A549 (cell line): ENCODE results near the gene CBX3. TPM values are rescaled to one million over a fixed set of nuclear protein-coding genes. Genes with fewer than 3 reads are reported as not detected.

Experiments
- ATAC-seq, 2 experiments: fragments of 200-7000 bp in 1 of 2; fragments of >200 bp in 1 of 2; cut with Nextera tagmentation in 1 of 2; cut with Tn5 transposase in 1 of 2; 3 replicates each; pipeline versions ENCODE4 v1.8.0 to v1.9.1; 2018 to 2020; ENCODE audit warnings: mild to moderate bottlenecking in 1 of 2, moderate library complexity in 1 of 2
- CTCF ChIA-PET: fragments of 300-600 bp; sonication (Branson Sonifier 250); formaldehyde crosslinking; extraction: SDS; loops from one replicate; lab custom pipeline; 2021; ENCODE audit warnings: antibody characterized with exemption, inconsistent platforms; lab: Yijun Ruan, JAX
- POLR2A ChIA-PET: fragments of 350-600 bp; formaldehyde crosslinking; extraction: SDS; loops from one replicate; lab custom pipeline; 2021; ENCODE audit warnings: antibody characterized with exemption, inconsistent platforms; lab: Yijun Ruan, JAX
- DNase-seq, 2 experiments: peaks; one replicate each; pipeline versions ENCODE4 v3.0.0 to v3.0.0-alpha.2; 2011 to 2016; ENCODE audit warnings: low read depth in 1 of 2, low spot score in 1 of 2
- FAIRE-seq: peaks from 2 replicates; lab custom pipeline; 2011; peaks lifted over from hg19 to GRCh38; lab: Jason Lieb, UNC
- H3K27ac ChIP-seq, 2 experiments: fragments of >200 bp; sonication (Bioruptor Twin); formaldehyde crosslinking; 3 replicates each; pipeline ENCODE4 v1.5.1; 2016 to 2017
- H3K4me1 ChIP-seq: fragments of >200 bp; sonication (Bioruptor Twin); formaldehyde crosslinking; 3 replicates; pipeline ENCODE4 v1.6.1; 2016
- H3K4me2 ChIP-seq: fragments of >200 bp; sonication (Bioruptor Twin); formaldehyde crosslinking; 3 replicates; pipeline ENCODE4 v1.6.1; 2016
- H3K4me3 ChIP-seq: fragments of >200 bp; sonication (Bioruptor Twin); formaldehyde crosslinking; 3 replicates; pipeline ENCODE4 v1.5.1; 2016
- H3K9me3 ChIP-seq: fragments of >200 bp; sonication (Bioruptor Twin); formaldehyde crosslinking; 3 replicates; pipeline ENCODE4 v1.6.1; 2016
- BCL3 ChIP-seq: fragments of >200 bp; sonication (Bioruptor Twin); formaldehyde crosslinking; IDR thresholded peaks from 3 replicates; pipeline ENCODE4 v1.6.1; 2016
- BHLHE40 ChIP-seq: IDR thresholded peaks from 2 replicates; pipeline ENCODE4 v1.6.1; 2012; ENCODE audit warnings: low read depth, low read length, inconsistent platforms
- CBX2 ChIP-seq: fragments of 200-600 bp; sonication (generic); IDR thresholded peaks from 2 replicates; pipeline ENCODE4 v1.6.1; 2016; ENCODE audit warnings: low read depth, mild to moderate bottlenecking, borderline replicate concordance
- CEBPB ChIP-seq, 2 experiments: fragments of >200 bp in 1 of 2; sonication (Bioruptor Twin) in 1 of 2; formaldehyde crosslinking in 1 of 2; IDR thresholded peaks; 2 replicates each; pipeline ENCODE4 v1.6.1; 2012 to 2016
- CHD2 ChIP-seq: fragments of 150-350 bp; IDR thresholded peaks from 2 replicates; pipeline ENCODE4 v1.6.1; 2014; ENCODE audit warnings: low read length; ENCODE audit not compliant: partially characterized antibody
- CHD4 ChIP-seq: fragments of 200-600 bp; sonication (generic); IDR thresholded peaks from 2 replicates; pipeline ENCODE4 v1.6.1; 2016; ENCODE audit warnings: antibody characterized with exemption, mild to moderate bottlenecking, borderline replicate concordance
- EHF ChIP-seq: fragments of 250-450 bp; sonication (Bioruptor Pico); IDR thresholded peaks from 2 replicates; pipeline ENCODE4 v1.5.0; 2020; ENCODE audit warnings: mild to moderate bottlenecking
- ELK1 ChIP-seq: fragments of 150-350 bp; IDR thresholded peaks from 2 replicates; pipeline ENCODE4 v1.6.1; 2014; ENCODE audit warnings: low read depth, mild to moderate bottlenecking, low read length
- EP300 ChIP-seq, 2 experiments: fragments of >200 bp; sonication (Bioruptor Twin); formaldehyde crosslinking; IDR thresholded peaks; 2 replicates in 1 of 2; 3 replicates in 1 of 2; pipeline ENCODE4 v1.6.1; 2016 to 2017
- ESRRA ChIP-seq: fragments of 150-350 bp; IDR thresholded peaks from 2 replicates; pipeline ENCODE4 v1.6.1; 2014; ENCODE audit warnings: mild to moderate bottlenecking, low read length, borderline replicate concordance
- FOSB ChIP-seq: fragments of 250-450 bp; sonication (Bioruptor Pico); IDR thresholded peaks from 2 replicates; pipeline ENCODE4 v1.5.0; 2020; ENCODE audit warnings: mild to moderate bottlenecking, moderate library complexity
- HDAC2 ChIP-seq: fragments of 200-600 bp; sonication (generic); IDR thresholded peaks from 2 replicates; pipeline ENCODE4 v1.6.1; 2016
- HOXA7 ChIP-seq: fragments of 250-450 bp; sonication (Bioruptor Pico); IDR thresholded peaks from 2 replicates; pipeline ENCODE4 v1.5.0; 2020; ENCODE audit warnings: mild to moderate bottlenecking, moderate library complexity
- JUN ChIP-seq, 2 experiments: fragments of >200 bp; sonication (Bioruptor Twin); formaldehyde crosslinking; IDR thresholded peaks; 2 replicates in 1 of 2; 3 replicates in 1 of 2; pipeline ENCODE4 v1.6.1; 2016 to 2017
- KDM5A ChIP-seq: fragments of 200-600 bp; sonication (generic); IDR thresholded peaks from 2 replicates; pipeline ENCODE4 v1.6.1; 2016; ENCODE audit warnings: antibody characterized with exemption, mild to moderate bottlenecking
- MAFK ChIP-seq: fragments of 450-650 bp; IDR thresholded peaks from 2 replicates; pipeline ENCODE4 v1.6.1; 2014; ENCODE audit not compliant: partially characterized antibody
- MAZ ChIP-seq: fragments of 150-350 bp; IDR thresholded peaks from 2 replicates; pipeline ENCODE4 v1.6.1; 2014; ENCODE audit warnings: antibody characterized with exemption, low read depth, low read length, borderline replicate concordance
- NPAS2 ChIP-seq: fragments of 250-450 bp; sonication (Bioruptor Pico); IDR thresholded peaks from 2 replicates; pipeline ENCODE4 v1.8.0; 2022; ENCODE audit warnings: mild to moderate bottlenecking, moderate library complexity, borderline replicate concordance
- PBX3 ChIP-seq: IDR thresholded peaks from 2 replicates; pipeline ENCODE4 v1.6.1; 2012
- POLR2AphosphoS2 ChIP-seq: conservative IDR thresholded peaks from 2 replicates; pipeline ENCODE4 v1.6.1; 2012; ENCODE audit warnings: low read length, improper control_type of control experiment, inconsistent platforms
- RAD21 ChIP-seq, 2 experiments: fragments of >200 bp in 1 of 2; sonication (Bioruptor Twin) in 1 of 2; formaldehyde crosslinking in 1 of 2; IDR thresholded peaks in 1 of 2; conservative IDR thresholded peaks in 1 of 2; 2 replicates in 1 of 2; 3 replicates in 1 of 2; pipeline ENCODE4 v1.6.1; 2012 to 2018; ENCODE audit warnings: inconsistent platforms in 1 of 2
- RCOR1 ChIP-seq: fragments of 150-350 bp; IDR thresholded peaks from 2 replicates; pipeline ENCODE4 v1.6.1; 2014; ENCODE audit warnings: antibody characterized with exemption, low read length, low read depth
- RFX5 ChIP-seq: fragments of 450-650 bp; IDR thresholded peaks from 2 replicates; pipeline ENCODE4 v1.7.1; 2014; ENCODE audit warnings: antibody characterized with exemption, mild to moderate bottlenecking, moderate library complexity
- RNF2 ChIP-seq: fragments of 200-600 bp; sonication (generic); IDR thresholded peaks from 2 replicates; pipeline ENCODE4 v1.6.1; 2016; ENCODE audit warnings: low read depth, mild to moderate bottlenecking, antibody characterized with exemption, moderate library complexity, borderline replicate concordance
- SMC3 ChIP-seq: fragments of >200 bp; sonication (Bioruptor Twin); formaldehyde crosslinking; IDR thresholded peaks from 3 replicates; pipeline ENCODE4 v1.6.1; 2018; ENCODE audit warnings: inconsistent platforms
- USF2 ChIP-seq: fragments of 450-650 bp; IDR thresholded peaks from 2 replicates; pipeline ENCODE4 v1.6.1; 2014; ENCODE audit warnings: antibody characterized with exemption
- WGBS: methylation state at CpG from one replicate; pipeline ENCODE4 v1.1.6; 2017; ENCODE audit errors: missing lambda C conversion rate; 5-methylcytosine and 5-hydroxymethylcytosine counted together
- polyA plus RNA-seq, 4 experiments: library from polyadenylated mRNA; depleted of rRNA in 3 of 4; stranded (reverse); fragments of >200 nt; fragmentation: RNase III in 1 of 4; extraction: RNeasy Plus Mini Kit Qiagen cat#74134 plus additional on column Dnase treatment in 1 of 4; gene quantifications; 2 replicates in 3 of 4; 3 replicates in 1 of 4; pipeline ENCODE4 v1.2.3, GENCODE V29; 2011 to 2017

CBX3 gene
- polyA plus RNA-seq, 2 of the 4 experiments (the other 2 are of a cell fraction): 275 to 288 TPM

GRCh38 chr7:26212921-26213718 lies 11.6 kb downstream of the CBX3 start (continued):
- TF ChIP-seq EHF (CRISPR knock-in tag) (no peak), RNF2 (no peak), RCOR1 (no peak), CBX2 (no peak), MAFK (no peak), SMC3 (no peak), RAD21 (conservative IDR thresholded peaks at IDR 0.05 in 1 of 2, IDR thresholded peaks at IDR 0.05 in 1 of 2) (no peak)

GRCh38 chr7:26213807-26214515 lies 12.4 kb downstream of the CBX3 start:
- CTCF ChIA-PET: interaction anchor here (2.0 kb wide), 1 partner anchor 151 kb away, joined by 7 read pairs; no protein-coding TSS in a partner anchor
- DNase-seq: no peak
- no peak for FAIRE-seq
- WGBS: 81% methylated on average over 5 of the region's 5 CpGs
- H3K4me1 ChIP-seq: no peaks in the 10 kb centered on the region
- no peak overlapping the region for H3K4me3 ChIP-seq
- TF ChIP-seq HDAC2 (no peak), JUN (IDR thresholded peaks at IDR 0.05) (peak in 1 of 2 experiments; percentile 45; a peak in 1 of 5 replicates)
- peak overlapping the region in 1 of 2 experiments; percentile 37; a peak in 2 of 6 replicates for H3K27ac ChIP-seq
- POLR2A ChIA-PET: interaction anchor here (1.5 kb wide), 1 partner anchor 11 kb away, joined by 3 read pairs; no protein-coding TSS in a partner anchor
- no peaks in the 10 kb centered on the region for H3K9me3 ChIP-seq
- H3K4me2 ChIP-seq: no peak overlapping the region
- ATAC-seq: no peak

- CTCF ChIA-PET: no interaction called here
- no peak overlapping the region for H3K4me2 ChIP-seq
- TF ChIP-seq SMC3 (no peak), BHLHE40 (no peak), KDM5A (no peak), CEBPB (IDR thresholded peaks at IDR 0.05) (no peak), HOXA7 (CRISPR knock-in tag) (no peak), RFX5 (no peak), MAZ (no peak)
- TF ChIP-seq, all 56 proteins: peak for 0
- Histone ChIP-seq H3K27ac (no peak overlapping the region), H3K9me3 (no peaks in the 10 kb centered on the region), H3K4me1 (no peaks in the 10 kb centered on the region), H3K4me3 (no peak overlapping the region)
- no peak for FAIRE-seq
- peak; percentile 48 to 50; a peak in 4 of 6 replicates for ATAC-seq
- 68% methylated on average over 2 of the region's 2 CpGs for WGBS
- POLR2A ChIA-PET: no interaction called here
- DNase-seq: no peak
These were observed 14.5 kb downstream of the CBX3 start for GRCh38 chr7:26216049-26216448.

- Histone ChIP-seq H3K27ac (no peak overlapping the region), H3K4me2 (no peak overlapping the region), H3K4me1 (no peaks in the 10 kb centered on the region), H3K9me3 (no peaks in the 10 kb centered on the region), H3K4me3 (no peak overlapping the region)
- ATAC-seq (no peak), FAIRE-seq (no peak)
- TF ChIP-seq EP300 (IDR thresholded peaks at IDR 0.05) (no peak), NPAS2 (CRISPR knock-in tag) (no peak), CHD2 (no peak), CHD4 (no peak), EHF (CRISPR knock-in tag) (no peak), FOSB (CRISPR knock-in tag) (no peak), HOXA7 (CRISPR knock-in tag) (no peak), USF2 (no peak), MAFK (no peak), BCL3 (no peak), PBX3 (no peak), MAZ (no peak), ESRRA (no peak), POLR2AphosphoS2 (no peak), ELK1 (no peak), HDAC2 (no peak)
- TF ChIP-seq, all 56 proteins: peak for 0
- ChIA-PET POLR2A (no interaction called here), CTCF (no interaction called here)
- 47% methylated on average over 5 of the region's 5 CpGs for WGBS
- no peak for DNase-seq
These were observed 22.8 kb downstream of the CBX3 start for GRCh38 chr7:26224359-26224758.
